ENCODE measurements around the gene PKP4. TPM values are rescaled to one million over a fixed set of nuclear protein-coding genes. Genes with fewer than 3 reads are reported as not detected.
A peak's percentile ranks its signal among the peaks of the same experiment; 100 is the strongest.

Gene PKP4
- total and polyA plus RNA-seq, 2 of the 8 experiments (the other 6 are each of a cell fraction or from before 2014, with no cell fraction given) = 48.2 to 88.0 TPM

DNA sequence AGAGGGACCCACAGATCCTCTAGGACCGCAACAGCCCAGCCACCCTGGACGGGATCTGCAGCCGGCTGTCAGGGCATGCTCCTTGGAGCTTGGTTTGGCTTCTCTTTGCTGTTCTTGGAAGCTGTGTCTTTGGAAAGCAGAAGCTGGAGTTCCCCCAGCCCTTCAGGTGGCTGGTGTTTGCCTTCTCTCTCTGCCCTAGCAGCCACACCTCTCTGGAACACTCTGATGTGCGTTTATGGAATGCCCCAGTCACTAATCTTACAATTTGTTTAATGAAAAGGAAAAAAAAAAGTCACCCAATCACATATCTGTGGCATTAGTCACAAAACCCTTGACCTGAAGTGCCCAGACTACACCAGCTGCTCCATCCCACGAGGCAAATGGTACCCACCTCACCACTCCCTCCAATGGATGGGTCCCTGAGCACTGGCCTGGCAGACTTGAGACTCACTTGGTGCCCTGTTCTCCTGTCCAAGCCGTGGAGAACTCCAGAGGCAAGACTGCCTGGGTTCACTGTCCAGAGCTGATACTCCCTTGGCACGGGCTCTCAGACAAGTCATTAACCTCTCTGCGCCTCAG lies 268.1 kb downstream of the PKP4 start:
- no peak overlapping the region; a peak in 1 of 8 replicates for H3K4me3 ChIP-seq (ENCODE audit: extremely low read depth in 1 of 4, insufficient read depth in 2 of 4, low read depth in 3 of 4, low read length in 4 of 4)
- 79% methylated on average over 8 of the region's 8 CpGs; no CpG with 5 or more reads in 1 of the 2 experiments for WGBS, 2 experiments (ENCODE audit: extremely low coverage in 1 of 2, insufficient coverage in 1 of 2, insufficient read length in 1 of 2, insufficient replicate concordance in 2 of 2, low coverage in 1 of 2, low lambda C conversion rate in 2 of 2, missing lambda C conversion rate in 1 of 2)
- no peak overlapping the region for H3K14ac ChIP-seq (ENCODE audit: insufficient read length)
- H3K18ac ChIP-seq (ENCODE audit: extremely low read depth, low read length) = no peak overlapping the region
- no peaks in the 10 kb centered on the region for H3K23me2 ChIP-seq (ENCODE audit: low read depth, low read length)
- no peaks in the 10 kb centered on the region for H4K20me1 ChIP-seq (replicated peaks in 1 of 2; ENCODE audit: control insufficient read depth in 1 of 2, insufficient read depth in 2 of 2, low read length in 2 of 2)
- H2BK20ac ChIP-seq (ENCODE audit: low read length) = no peak overlapping the region
- DNase-seq (ENCODE audit: low read depth in 1 of 2, low spot score in 2 of 2) (no peak), FAIRE-seq (no peak)
- ChIA-PET CTCF (ENCODE audit: partially characterized antibody) (interaction anchor here (0.8 to 11.7 kb wide), 29 partner anchors 10 to 806 kb away, joined by 3 to 416 read pairs (median 4); no protein-coding TSS in a partner anchor), POLR2A (ENCODE audit: partially characterized antibody) (no interaction called here)
- H2BK15ac ChIP-seq (ENCODE audit: low read length) = 0 out of 2 replicates have a peak overlapping the region, but pooled peaks have one; percentile 72
- H3K4me2 ChIP-seq (ENCODE audit: insufficient read depth in 1 of 2, low read depth in 2 of 2, low read length in 2 of 2) = no peak overlapping the region
- H3K4ac ChIP-seq (replicated peaks; ENCODE audit: insufficient read length, low read depth, low read length) = no peak overlapping the region
- H2AFZ ChIP-seq (ENCODE audit: low read length) = peak overlapping the region; percentile 93
- H3K56ac ChIP-seq (replicated peaks; ENCODE audit: insufficient read length, low read depth, low read length) = no peak overlapping the region
- H3K9me3 ChIP-seq (ENCODE audit: insufficient read depth in 2 of 2, low read depth in 1 of 2, low read length in 1 of 2) = no peaks in the 10 kb centered on the region
- H2AK5ac ChIP-seq (ENCODE audit: low read depth, low read length) = no peak overlapping the region
- peaks cover 0 to 6% (median 2%) of the 10 kb centered on the region in 4 experiments; a peak in 1 of 7 replicates for H3K4me1 ChIP-seq (replicated peaks in 1 of 4; ENCODE audit: control insufficient read depth in 3 of 4, insufficient read depth in 4 of 4, low read length in 3 of 4)
- no peak overlapping the region for H4K8ac ChIP-seq (ENCODE audit: extremely low read depth, insufficient read depth, low read length)
- H4K91ac ChIP-seq (replicated peaks; ENCODE audit: insufficient read length, low read length) = no peak overlapping the region
- no peak overlapping the region for H2BK120ac ChIP-seq (replicated peaks; ENCODE audit: low read depth, low read length)
- H3K27me3 ChIP-seq (replicated peaks in 1 of 4; ENCODE audit: control insufficient read depth in 3 of 4, extremely low read depth in 1 of 4, insufficient read depth in 3 of 4, low read length in 3 of 4) = no peaks in the 10 kb centered on the region
- no peak overlapping the region for H2BK12ac ChIP-seq (ENCODE audit: low read depth, low read length)
- H3K79me2 ChIP-seq (ENCODE audit: control insufficient read depth in 1 of 2, insufficient read depth in 2 of 2, low read length in 2 of 2) = no peaks in the 10 kb centered on the region
- H3K23ac ChIP-seq (ENCODE audit: insufficient read length) = no peak overlapping the region
- no peaks in the 10 kb centered on the region for H3K36me3 ChIP-seq (ENCODE audit: control insufficient read depth in 2 of 4, insufficient read depth in 4 of 4, low read length in 3 of 4)
- H4K5ac ChIP-seq (ENCODE audit: insufficient read length, low read depth, low read length) = no peak overlapping the region
- no peaks in the 10 kb centered on the region for H3K79me1 ChIP-seq (ENCODE audit: low read depth, low read length)
- peak overlapping the region; percentile 29; the same call in 1 of the 2 replicates for H3K27ac ChIP-seq (ENCODE audit: low read depth, low read length)
- no peak overlapping the region for H2BK5ac ChIP-seq (ENCODE audit: low read depth, low read length)
- H3K9ac ChIP-seq (replicated peaks in 1 of 4; ENCODE audit: extremely low read depth in 1 of 4, low read depth in 3 of 4, low read length in 3 of 4) = no peak overlapping the region
- TF ChIP-seq EZH2 (IDR thresholded peaks at IDR 0.05; ENCODE audit: low read depth, low read length, severe bottlenecking) (no peak), POLR2A (IDR thresholded peaks at IDR 0.05; ENCODE audit: control extremely low read depth in 1 of 2, low read depth in 2 of 2, low read length in 2 of 2) (no peak), NRF1 (IDR thresholded peaks at IDR 0.05; ENCODE audit: low read depth, low read length) (no peak), SP1 (IDR thresholded peaks at IDR 0.05; ENCODE audit: low read depth, low read length) (no peak), GTF2F1 (IDR thresholded peaks at IDR 0.05; ENCODE audit: borderline replicate concordance, low read depth, low read length) (no peak), RAD21 (IDR thresholded peaks at IDR 0.05 in 1 of 2, conservative IDR thresholded peaks at IDR 0.05 in 1 of 2; ENCODE audit: low read depth in 2 of 2, low read length in 2 of 2) (no peak), TEAD4 (IDR thresholded peaks at IDR 0.05; ENCODE audit: low read depth, low read length) (no peak), KDM5A (IDR thresholded peaks at IDR 0.05; ENCODE audit: low read length) (no peak), KDM1A (IDR thresholded peaks at IDR 0.05; ENCODE audit: borderline replicate concordance, low read length) (no peak)
- TF ChIP-seq, protein P1, sequence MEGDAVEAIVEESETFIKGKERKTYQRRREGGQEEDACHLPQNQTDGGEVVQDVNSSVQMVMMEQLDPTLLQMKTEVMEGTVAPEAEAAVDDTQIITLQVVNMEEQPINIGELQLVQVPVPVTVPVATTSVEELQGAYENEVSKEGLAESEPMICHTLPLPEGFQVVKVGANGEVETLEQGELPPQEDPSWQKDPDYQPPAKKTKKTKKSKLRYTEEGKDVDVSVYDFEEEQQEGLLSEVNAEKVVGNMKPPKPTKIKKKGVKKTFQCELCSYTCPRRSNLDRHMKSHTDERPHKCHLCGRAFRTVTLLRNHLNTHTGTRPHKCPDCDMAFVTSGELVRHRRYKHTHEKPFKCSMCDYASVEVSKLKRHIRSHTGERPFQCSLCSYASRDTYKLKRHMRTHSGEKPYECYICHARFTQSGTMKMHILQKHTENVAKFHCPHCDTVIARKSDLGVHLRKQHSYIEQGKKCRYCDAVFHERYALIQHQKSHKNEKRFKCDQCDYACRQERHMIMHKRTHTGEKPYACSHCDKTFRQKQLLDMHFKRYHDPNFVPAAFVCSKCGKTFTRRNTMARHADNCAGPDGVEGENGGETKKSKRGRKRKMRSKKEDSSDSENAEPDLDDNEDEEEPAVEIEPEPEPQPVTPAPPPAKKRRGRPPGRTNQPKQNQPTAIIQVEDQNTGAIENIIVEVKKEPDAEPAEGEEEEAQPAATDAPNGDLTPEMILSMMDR (IDR thresholded peaks at IDR 0.05; ENCODE audit: control extremely low read depth in 1 of 3, insufficient read depth in 1 of 3, low read depth in 1 of 3, low read length in 3 of 3) = no peak
- TF ChIP-seq, protein P2, sequence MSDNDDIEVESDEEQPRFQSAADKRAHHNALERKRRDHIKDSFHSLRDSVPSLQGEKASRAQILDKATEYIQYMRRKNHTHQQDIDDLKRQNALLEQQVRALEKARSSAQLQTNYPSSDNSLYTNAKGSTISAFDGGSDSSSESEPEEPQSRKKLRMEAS (IDR thresholded peaks at IDR 0.05) = no peak
